Activated gamma-delta T cell treated with anti-CD3 and anti-CD28 coated beads, Interleukin-2, amount 50 U/mL, for 16 hours (primary cell): ENCODE measurements around the gene HDAC4.

Experiments used
- DNase-seq: peaks from one replicate; pipeline ENCODE4 v3.0.0-alpha.2; 2020; ENCODE audit warnings: low read depth

The HDAC4 gene

GRCh38 chr2:239216614-239217273 lies 184.1 kb downstream of the HDAC4 start:
- no peak for DNase-seq

- DNase-seq: no peak
Measured at GRCh38 chr2:239215988-239216613, 184.7 kb downstream of the HDAC4 start.

GRCh38 chr2:239215136-239215925 lies 185.5 kb downstream of the HDAC4 start:
- DNase-seq: no peak

GRCh38 chr2:239214725-239215124 lies 186.1 kb downstream of the HDAC4 start:
- no peak for DNase-seq

GRCh38 chr2:239213643-239214101 lies 187.1 kb downstream of the HDAC4 start:
- DNase-seq: no peak

- DNase-seq: no peak
Measured at GRCh38 chr2:239212929-239213642, 187.7 kb downstream of the HDAC4 start.

GRCh38 chr2:239212121-239212928 lies 188.5 kb downstream of the HDAC4 start:
- DNase-seq: no peak

- DNase-seq: no peak
Measured at GRCh38 chr2:239211396-239212094, 189.3 kb downstream of the HDAC4 start.

GRCh38 chr2:239209783-239210182 lies 191.0 kb downstream of the HDAC4 start:
- no peak for DNase-seq

- no peak for DNase-seq
Measured at GRCh38 chr2:239208465-239209180, 192.2 kb downstream of the HDAC4 start.

- DNase-seq: no peak
Measured at GRCh38 chr2:239206851-239207250, 194.0 kb downstream of the HDAC4 start.

- no peak for DNase-seq
Measured at GRCh38 chr2:239206042-239206441, 194.8 kb downstream of the HDAC4 start.

GRCh38 chr2:239204876-239205468 lies 195.8 kb downstream of the HDAC4 start:
- DNase-seq: no peak

- DNase-seq: no peak
Measured at GRCh38 chr2:239204136-239204875, 196.5 kb downstream of the HDAC4 start.

GRCh38 chr2:239203443-239204135 lies 197.2 kb downstream of the HDAC4 start:
- no peak for DNase-seq

GRCh38 chr2:239202836-239203235 lies 198.0 kb downstream of the HDAC4 start:
- DNase-seq: no peak

- no peak for DNase-seq
Measured at GRCh38 chr2:239202343-239202742, 198.5 kb downstream of the HDAC4 start.

- DNase-seq: no peak
Measured at GRCh38 chr2:239201884-239202283, 198.9 kb downstream of the HDAC4 start.

GRCh38 chr2:239201531-239201876 lies 199.3 kb downstream of the HDAC4 start:
- DNase-seq: no peak
